ENCODE results near the gene MAP2K7.

MAP2K7 gene

DNA sequence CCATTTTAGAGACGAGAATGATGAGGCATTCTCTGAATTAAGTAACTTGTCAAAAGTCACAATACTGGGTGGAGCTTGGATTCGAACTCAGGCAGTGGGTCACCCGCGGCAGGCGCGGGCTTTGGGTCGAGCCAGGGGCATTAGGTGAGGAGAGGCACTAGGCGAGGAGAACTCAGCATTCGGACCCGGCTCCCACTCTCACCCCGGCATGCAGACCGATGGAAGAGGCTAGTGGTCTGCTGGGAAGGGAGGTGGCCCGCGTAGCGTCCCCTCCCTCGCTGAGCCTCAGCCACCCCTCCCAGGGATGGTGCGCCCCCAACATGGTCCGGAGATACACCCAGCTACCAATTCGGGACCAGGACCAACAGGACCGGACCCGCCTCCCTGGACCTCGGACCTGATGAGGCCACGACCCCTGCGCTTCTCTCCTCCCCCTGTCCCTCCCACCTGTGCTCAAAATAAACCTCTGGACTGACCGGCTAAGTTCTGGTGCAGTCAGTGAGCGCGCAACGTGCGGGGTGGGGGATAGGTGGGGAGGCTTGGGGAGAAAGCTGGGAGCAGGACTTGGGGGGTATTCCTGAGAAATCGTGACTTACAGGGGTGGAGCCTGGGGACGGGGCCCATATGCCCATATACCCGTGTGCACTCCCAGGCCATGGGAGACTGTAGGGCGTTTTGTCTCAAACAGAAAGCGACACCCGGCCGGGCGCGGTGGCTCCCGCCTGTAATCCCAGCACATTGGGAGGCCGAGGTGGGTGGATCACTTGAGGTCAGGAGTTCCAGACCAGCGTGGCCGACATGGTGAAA is 15.1 kb downstream of the MAP2K7 start:
- no peak overlapping the region for H3K4me3 ChIP-seq (ENCODE audit: low read depth, low read length)

DNA sequence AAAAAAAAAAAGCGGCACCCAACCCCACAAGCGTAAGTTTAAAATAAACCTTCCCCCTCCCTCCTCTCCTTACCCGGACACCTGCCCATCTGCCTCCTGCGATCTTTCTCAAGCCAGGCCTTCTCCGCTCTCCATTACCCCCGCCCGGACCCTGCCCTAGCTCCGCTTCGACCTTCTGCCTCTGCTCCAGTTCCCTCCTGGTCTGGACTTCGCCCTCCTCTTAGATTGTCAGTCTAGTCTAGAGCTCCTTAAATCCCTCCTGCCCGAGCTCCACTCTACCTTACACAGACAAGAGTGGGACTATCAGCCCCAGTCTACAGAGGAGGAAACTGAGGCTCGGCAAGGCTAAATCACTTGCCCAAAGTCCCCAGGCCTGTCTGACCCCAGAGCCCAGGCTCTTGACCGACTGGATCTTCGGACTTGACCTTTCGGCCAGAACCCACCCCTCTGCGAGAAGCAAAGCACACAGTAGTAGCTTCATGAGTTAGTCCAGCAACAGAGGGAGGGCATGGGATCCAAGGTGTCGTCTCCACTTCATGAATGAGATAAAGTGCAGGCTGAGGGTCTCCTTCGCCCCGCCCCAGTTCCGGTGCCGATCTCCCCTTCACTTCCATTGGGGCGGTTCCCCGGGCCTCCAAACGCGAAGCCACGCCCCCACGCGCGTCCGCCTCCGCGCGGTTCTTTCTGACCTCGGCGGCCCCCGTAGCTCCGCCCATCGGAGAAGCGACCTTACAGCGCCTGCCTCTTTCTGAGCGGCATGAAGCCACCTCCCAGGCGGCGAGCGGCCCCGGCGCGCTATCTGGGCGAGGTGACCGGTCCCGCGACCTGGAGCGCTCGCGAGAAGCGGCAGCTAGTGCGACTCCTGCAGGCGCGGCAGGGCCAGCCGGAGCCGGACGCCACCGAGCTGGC is 16.2 kb downstream of the MAP2K7 start, which contains the start of gene SNAPC2:
Gene SNAPC2 (plus strand): TSS at position 729 of the 909 bp plus-strand sequence. CDS start 29 bp downstream, at position 758.
- peak within 1 kb of the TSS; percentile 60 for H3K4me3 ChIP-seq (ENCODE audit: low read depth, low read length)

- H3K4me3 ChIP-seq (ENCODE audit: low read depth, low read length): peak overlapping the region; percentile 60
These were observed 17.0 kb downstream of the MAP2K7 start for GRCh38 chr19:7920519-7921301.

DNA sequence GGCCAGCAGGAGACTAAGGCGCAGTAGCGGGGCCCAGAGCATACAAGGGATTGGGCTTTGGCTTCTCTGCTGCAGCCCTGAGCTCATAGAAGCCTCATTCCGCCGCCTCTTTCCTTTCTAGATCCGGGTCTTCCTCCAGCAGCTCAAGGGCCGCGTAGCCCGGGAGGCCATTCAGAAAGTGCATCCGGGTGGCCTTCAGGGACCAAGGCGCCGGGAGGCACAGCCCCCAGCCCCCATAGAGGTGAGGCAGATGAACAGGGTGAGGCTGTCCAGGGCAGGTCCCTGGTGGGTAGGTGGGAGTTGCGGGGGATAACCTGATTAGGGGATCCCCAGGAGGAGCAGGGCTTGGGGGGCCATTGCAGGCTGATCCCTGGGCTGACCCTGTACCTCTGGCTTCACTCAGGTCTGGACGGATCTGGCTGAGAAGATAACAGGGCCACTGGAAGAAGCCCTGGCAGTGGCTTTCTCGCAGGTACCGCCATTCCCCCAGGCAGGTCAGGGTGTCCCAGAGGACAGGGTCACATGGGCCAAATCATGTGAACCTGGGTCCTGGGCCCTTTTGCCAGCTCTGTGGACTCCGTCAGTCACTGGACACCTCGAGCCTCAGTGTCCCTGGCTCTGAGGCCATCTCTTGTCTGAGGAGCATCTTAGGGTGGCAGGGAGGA is 17.8 kb downstream of the MAP2K7 start:
- peak overlapping the region; percentile 37 for H3K4me3 ChIP-seq (ENCODE audit: low read depth, low read length)

DNA sequence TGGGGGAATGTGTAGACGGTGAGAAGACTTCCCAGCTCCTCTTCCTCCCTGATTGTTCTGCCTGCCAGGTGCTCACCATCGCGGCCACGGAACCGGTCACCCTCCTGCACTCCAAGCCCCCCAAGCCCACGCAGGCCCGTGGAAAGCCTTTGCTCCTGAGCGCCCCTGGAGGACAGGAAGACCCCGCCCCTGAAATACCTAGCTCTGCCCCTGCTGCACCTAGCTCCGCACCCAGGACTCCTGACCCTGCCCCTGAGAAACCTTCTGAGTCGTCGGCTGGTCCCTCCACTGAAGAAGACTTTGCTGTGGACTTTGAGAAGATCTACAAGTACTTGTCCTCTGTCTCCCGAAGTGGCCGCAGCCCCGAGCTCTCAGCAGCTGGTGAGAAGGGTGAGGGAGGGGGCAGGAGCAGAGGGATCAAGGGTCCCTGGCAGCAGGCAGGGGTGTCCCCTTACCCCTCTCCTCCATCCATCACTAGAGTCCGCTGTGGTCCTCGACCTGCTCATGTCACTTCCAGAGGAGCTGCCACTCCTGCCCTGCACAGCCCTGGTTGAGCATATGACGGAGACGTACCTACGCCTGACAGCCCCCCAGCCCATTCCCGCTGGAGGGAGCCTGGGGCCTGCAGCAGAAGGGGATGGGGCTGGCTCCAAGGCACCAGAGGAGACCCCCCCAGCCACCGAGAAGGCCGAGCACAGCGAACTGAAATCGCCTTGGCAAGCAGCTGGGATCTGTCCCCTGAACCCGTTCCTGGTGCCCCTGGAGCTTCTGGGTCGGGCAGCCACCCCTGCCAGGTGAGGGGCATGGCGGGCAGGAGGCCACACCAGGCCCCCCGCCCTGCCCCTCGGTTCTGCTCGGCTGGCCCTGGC is 18.5 kb downstream of the MAP2K7 start:
- no peak overlapping the region for H3K4me3 ChIP-seq (ENCODE audit: low read depth, low read length)

- H3K4me3 ChIP-seq (ENCODE audit: low read depth, low read length): no peak overlapping the region
These were observed 19.1 kb downstream of the MAP2K7 start for GRCh38 chr19:7922836-7923195.

DNA sequence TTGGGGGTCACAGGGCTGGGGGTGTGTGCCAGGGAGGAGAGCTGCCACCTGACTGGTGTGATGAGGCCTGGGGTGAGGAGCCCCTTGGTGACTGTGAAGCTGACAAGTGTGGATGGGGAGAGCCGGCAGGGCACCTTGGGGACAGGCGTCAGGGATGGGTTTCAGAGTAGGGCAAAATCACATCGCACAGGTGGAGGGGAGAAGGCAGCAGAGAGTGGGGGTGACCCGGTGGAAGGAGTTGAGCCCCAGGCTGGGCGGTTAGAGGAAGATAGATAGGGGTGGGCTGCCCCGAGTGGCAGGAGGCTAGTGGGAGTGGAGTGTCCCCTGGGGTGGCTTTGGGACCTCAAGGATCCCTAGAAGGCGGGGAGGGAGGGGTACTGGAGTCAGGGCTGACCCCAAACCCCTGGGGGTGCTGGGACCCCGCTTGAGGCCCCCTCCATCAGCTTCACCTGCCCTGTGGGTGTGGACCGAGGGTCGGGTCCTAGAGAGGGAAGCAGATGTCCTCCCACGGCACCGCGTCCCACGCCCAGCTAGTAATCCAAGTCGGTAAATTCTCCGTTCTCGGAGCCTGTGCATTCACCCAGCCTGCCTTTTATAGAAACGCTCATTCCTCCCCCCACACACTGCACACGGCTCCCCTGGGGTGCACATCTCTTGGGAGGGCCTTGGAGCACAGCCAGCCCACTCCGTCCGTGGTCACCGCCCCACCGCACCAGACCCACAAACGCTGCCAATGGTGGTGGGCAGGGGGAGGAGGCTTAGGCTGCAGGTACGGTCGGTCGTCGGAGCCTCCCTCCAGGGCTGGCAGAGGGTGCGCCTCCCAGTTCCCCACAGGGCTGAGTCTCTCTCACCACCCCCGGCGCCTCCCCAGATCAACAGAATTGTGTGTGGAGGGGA is 19.9 kb downstream of the MAP2K7 start:
- H3K4me3 ChIP-seq (ENCODE audit: low read depth, low read length): no peak overlapping the region

- H3K4me3 ChIP-seq (ENCODE audit: low read depth, low read length): no peak overlapping the region
These were observed 20.6 kb downstream of the MAP2K7 start for GRCh38 chr19:7924241-7924640.

DNA sequence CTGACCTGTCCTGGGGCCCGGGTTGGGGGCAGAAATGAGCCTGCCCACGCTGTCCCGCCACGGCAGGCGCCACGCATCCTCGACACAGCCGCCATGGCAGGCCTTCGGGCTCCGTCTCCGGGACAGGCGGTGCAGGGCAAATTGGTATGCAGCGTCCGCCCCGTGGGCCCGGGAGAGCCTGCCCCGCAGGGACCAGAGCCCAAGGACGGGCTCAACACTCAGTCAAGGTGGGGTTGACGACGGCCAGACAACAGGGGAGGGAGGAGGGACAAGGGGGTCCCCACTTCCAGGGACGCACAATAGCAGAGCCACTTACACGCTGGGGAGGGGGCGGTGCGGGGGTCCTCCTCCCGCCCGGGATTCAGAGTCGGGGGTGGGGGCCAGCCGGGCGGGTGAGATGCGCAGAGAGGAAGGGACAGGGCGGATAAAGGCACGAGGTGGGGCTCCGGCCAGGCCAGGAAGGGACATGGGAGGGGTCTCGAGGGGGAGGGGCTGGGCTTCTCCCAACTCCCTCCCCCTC is 21.0 kb downstream of the MAP2K7 start:
- H3K4me3 ChIP-seq (ENCODE audit: low read depth, low read length): no peak overlapping the region

DNA sequence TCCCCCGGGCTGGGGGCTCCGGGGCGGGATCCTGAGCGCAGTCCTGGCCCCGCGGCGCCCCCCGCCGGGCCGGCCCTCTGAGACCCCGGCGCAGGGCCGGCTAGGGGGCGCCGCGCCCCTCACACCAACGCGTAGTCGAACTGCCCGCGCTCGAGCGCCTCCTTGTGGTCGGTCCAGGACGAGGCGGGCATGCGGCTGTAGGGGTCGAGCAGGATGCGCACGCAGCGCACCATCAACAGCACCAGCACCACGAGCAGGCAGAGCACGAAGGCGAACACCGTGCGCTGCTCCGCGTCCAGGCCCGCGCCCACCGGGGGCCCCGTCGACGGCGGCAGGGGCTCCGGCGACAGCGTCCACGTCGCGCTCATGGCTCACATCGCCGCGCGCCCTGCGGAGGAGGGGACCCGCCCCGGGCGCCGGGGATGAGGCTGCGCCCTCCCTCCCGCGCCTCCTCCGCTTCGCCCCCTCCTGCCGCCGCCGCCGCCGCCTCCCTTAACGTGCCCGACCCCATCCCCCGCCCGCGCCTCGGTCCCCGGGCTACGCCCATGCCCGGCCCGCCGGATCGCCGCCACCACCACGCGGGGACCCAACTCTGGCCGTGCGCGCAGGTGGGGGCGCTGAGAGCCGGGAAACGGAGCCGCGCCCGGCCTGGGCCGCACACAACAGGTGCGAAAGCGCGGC is 21.6 kb downstream of the MAP2K7 start:
- peak overlapping the region; percentile 38 for H3K4me3 ChIP-seq (ENCODE audit: low read depth, low read length)

DNA sequence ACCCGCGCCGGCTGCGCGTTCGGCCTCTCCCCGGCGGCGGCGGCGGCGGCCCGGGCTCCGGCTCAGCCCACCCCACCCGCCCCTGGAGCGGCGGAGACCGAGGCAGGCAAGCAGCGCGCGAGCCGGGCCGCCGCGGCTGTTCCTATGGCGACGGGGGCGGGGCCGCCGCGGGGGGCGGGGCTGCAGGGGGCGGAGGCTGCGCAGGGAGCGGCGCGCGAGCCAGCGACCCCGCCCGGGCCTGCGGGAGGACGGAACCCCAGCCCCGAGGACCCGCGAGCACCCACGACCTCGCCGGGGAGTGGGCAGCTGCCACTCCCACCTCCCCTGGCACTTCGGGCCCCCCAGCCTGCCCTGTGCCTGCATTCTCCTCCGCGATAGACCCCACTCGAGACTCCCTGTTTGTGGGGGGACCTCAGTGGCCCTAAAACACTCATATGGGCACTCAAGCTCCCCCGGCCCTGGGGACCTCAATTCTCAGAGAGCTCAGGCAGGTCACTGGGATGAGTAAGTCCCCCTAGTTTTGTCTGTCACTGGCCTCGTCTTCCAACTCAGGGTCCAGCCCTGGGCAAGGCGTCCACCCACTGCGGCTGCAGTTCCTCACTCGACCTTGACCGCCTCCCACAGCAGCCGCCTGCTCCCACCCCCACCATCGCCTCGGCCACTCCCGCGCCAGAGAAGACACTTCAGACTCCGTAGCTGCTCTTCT is 22.5 kb downstream of the MAP2K7 start, which contains the start of gene CTXN1:
Gene CTXN1 (minus strand): TSS at position 115 of the 706 bp plus-strand sequence. CDS start 597 bp downstream, outside the sequence.
- peak within 1 kb of the TSS; percentile 38 for H3K4me3 ChIP-seq (ENCODE audit: low read depth, low read length)

GRCh38 chr19:7926727-7927604 is 23.3 kb downstream of the MAP2K7 start:
- H3K4me3 ChIP-seq (ENCODE audit: low read depth, low read length): no peak overlapping the region

DNA sequence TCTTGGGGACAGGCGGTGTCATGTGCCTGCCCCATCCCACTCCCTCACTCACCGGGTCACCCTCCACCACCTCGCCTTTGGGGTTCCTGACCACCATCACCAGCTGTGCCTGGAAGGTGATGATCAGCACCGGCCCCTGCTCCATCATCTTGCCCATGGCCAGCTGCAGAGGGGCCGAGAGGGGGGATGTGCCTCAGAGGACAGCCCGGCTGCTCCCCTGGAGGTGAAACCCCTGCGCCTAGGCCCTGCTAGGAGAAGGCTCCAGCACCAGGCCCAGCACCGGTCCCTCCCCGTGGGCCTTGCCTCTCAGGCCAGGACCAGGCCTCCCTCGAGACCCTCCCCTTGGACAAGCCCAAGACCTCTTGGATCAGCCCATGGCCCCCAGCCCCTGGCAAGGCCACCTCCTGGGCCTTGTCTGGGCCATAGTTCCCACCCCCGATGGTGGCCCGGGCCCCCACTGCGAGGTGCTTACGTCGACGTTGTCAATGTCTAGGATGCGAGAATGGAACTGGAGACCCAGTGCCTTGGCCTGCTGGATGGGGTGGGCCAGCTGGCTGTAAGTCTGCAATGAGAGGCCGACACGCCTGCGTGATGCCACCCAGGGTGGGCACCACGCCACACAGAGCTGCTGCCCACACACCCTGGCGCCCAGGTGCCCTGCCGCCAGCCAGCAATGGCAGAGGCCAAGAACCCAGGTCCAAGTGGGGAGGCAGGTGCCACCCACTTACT is 24.1 kb downstream of the MAP2K7 start:
- H3K4me3 ChIP-seq (ENCODE audit: low read depth, low read length): no peak overlapping the region

GRCh38 chr19:7928334-7928706 is 24.6 kb downstream of the MAP2K7 start:
- no peak overlapping the region for H3K4me3 ChIP-seq (ENCODE audit: low read depth, low read length)

Measured in iPS-11a (cell line).